HCT116 (cell line): Measurements from ENCODE around the gene ADNP2. TPM values are rescaled to one million over a fixed set of nuclear protein-coding genes. Genes with fewer than 3 reads are reported as not detected.

Experiments
- ATAC-seq: fragments of 200-7000 bp; cut with Tn5 transposase; 2 replicates; pipeline ENCODE4 v1.9.1; 2020; ENCODE audit warnings: mild to moderate bottlenecking, moderate library complexity
- BruUV-seq: library from RNA; stranded (reverse); fragments of 400-500 nt; replicated peaks from 2 replicates; lab custom pipeline; 2021; lab: Mats Ljungman, UMichigan
- CTCF ChIA-PET: fragments of 300-600 bp; sonication (Branson Sonifier 250); formaldehyde crosslinking; loops from one replicate; lab custom pipeline; 2021; ENCODE audit warnings: antibody characterized with exemption; lab: Charles Lee
- POLR2A ChIA-PET: fragments of 300-600, 350-600 bp; sonication (Branson Sonifier 250); formaldehyde crosslinking; loops from one replicate; lab custom pipeline; 2021; ENCODE audit warnings: antibody characterized with exemption; lab: Charles Lee
- RAD21 ChIA-PET, 2 experiments: fragments of 300-600 bp; sonication (Branson Sonifier 250); formaldehyde crosslinking; loops; one replicate each; lab custom pipeline; 2023; ENCODE audit warnings: low total read pairs in 2 of 2; ENCODE audit not compliant: uncharacterized antibody in 2 of 2, unreplicated experiment in 2 of 2, low non-redundant PET in 1 of 2; lab: Charles Lee
- DNase-seq: peaks from one replicate; pipeline ENCODE4 v3.0.0-alpha.2; 2010; ENCODE audit warnings: low read depth, low spot score
- H2AFZ ChIP-seq: fragments of 200-600 bp; shearing (Covaris generic), sonication (generic); 2 replicates; pipeline ENCODE4 v1.6.1; 2017; ENCODE audit warnings: low read depth, mixed run types, mixed read lengths, antibody characterized with exemption, low read length; ENCODE audit not compliant: poor library complexity, severe bottlenecking
- H3K27ac ChIP-seq: 2 replicates; pipeline ENCODE4 v1.5.1; 2012; ENCODE audit warnings: low read depth, low read length
- H3K27me3 ChIP-seq: fragments of 200-600 bp; sonication (generic); 2 replicates; pipeline ENCODE4 v1.6.1; 2016; ENCODE audit warnings: mixed run types, low read length, mixed read lengths; ENCODE audit not compliant: insufficient read depth
- H3K36me3 ChIP-seq, 2 experiments: fragments of 200-500 bp in 1 of 2; fragments of 200-600 bp in 1 of 2; sonication (Bioruptor generic) in 1 of 2; sonication (generic) in 1 of 2; 2 replicates each; pipeline versions ENCODE4 v1.5.1 to v1.6.1; 2014 to 2016; ENCODE audit warnings: low read length in 2 of 2, inconsistent platforms in 1 of 2, mixed read lengths in 1 of 2, mixed run types in 1 of 2; ENCODE audit not compliant: insufficient read depth in 2 of 2, control insufficient read depth in 1 of 2
- H3K4me1 ChIP-seq, 2 experiments: fragments of 200-600 bp in 1 of 2; sonication (generic) in 1 of 2; 2 replicates each; pipeline versions ENCODE4 v1.5.1 to v1.6.1; 2012 to 2017; ENCODE audit warnings: low read length in 2 of 2, inconsistent platforms in 1 of 2, mild to moderate bottlenecking in 1 of 2, mixed read lengths in 1 of 2, mixed run types in 1 of 2, moderate library complexity in 1 of 2; ENCODE audit not compliant: insufficient read depth in 2 of 2, control insufficient read depth in 1 of 2
- H3K4me2 ChIP-seq: fragments of 200-600 bp; sonication (generic); 2 replicates; pipeline ENCODE4 v1.6.1; 2017; ENCODE audit warnings: mixed run types, low read length, mixed read lengths
- H3K4me3 ChIP-seq, 2 experiments: fragments of 200-600 bp in 1 of 2; sonication (generic) in 1 of 2; replicated peaks in 1 of 2; 2 replicates each; pipeline ENCODE4 v1.5.1; 2011 to 2016; ENCODE audit warnings: low read length in 2 of 2, control low read depth in 1 of 2, low read depth in 1 of 2, mild to moderate bottlenecking in 1 of 2, mixed read lengths in 1 of 2, mixed run types in 1 of 2
- H3K79me2 ChIP-seq: fragments of 200-600 bp; sonication (generic); 2 replicates; pipeline ENCODE4 v1.6.1; 2017; ENCODE audit warnings: mild to moderate bottlenecking, mixed run types, low read length, moderate library complexity, mixed read lengths; ENCODE audit not compliant: insufficient read depth
- H3K9ac ChIP-seq: fragments of 200-600 bp; sonication (generic); 2 replicates; pipeline ENCODE4 v1.6.1; 2016; ENCODE audit warnings: low read length, mixed read lengths
- H3K9me2 ChIP-seq: fragments of 200-600 bp; sonication (generic), shearing (Covaris generic); 2 replicates; pipeline ENCODE4 v1.6.1; 2017; ENCODE audit warnings: mixed run types, mild to moderate bottlenecking, moderate library complexity; ENCODE audit not compliant: insufficient read depth
- H3K9me3 ChIP-seq, 2 experiments: fragments of 200-500 bp in 1 of 2; fragments of 200-600 bp in 1 of 2; sonication (Bioruptor generic) in 1 of 2; sonication (generic) in 1 of 2; 2 replicates each; pipeline ENCODE4 v1.6.1; 2014 to 2017; ENCODE audit warnings: low read length in 2 of 2, mixed read lengths in 2 of 2, inconsistent platforms in 1 of 2, low read depth in 1 of 2, mild to moderate bottlenecking in 1 of 2, mixed run types in 1 of 2, moderate library complexity in 1 of 2; ENCODE audit not compliant: control insufficient read depth in 1 of 2, insufficient read depth in 1 of 2
- H4K20me1 ChIP-seq: fragments of 200-600 bp; sonication (generic), shearing (Covaris generic); 2 replicates; pipeline ENCODE4 v1.6.1; 2017; ENCODE audit warnings: mixed run types, mild to moderate bottlenecking, moderate library complexity; ENCODE audit not compliant: insufficient read depth
- EGR1 ChIP-seq: IDR thresholded peaks from 2 replicates; pipeline ENCODE4 v1.6.1; 2012; ENCODE audit warnings: low read depth
- FOSL1 ChIP-seq: IDR thresholded peaks from 2 replicates; pipeline ENCODE4 v1.6.1; 2012; ENCODE audit warnings: low read depth
- JUND ChIP-seq: IDR thresholded peaks from 2 replicates; pipeline ENCODE4 v1.6.1; 2012
- POLR2A ChIP-seq: IDR thresholded peaks from 2 replicates; pipeline ENCODE4 v1.7.0; 2011; ENCODE audit warnings: borderline replicate concordance; ENCODE audit not compliant: insufficient read depth, insufficient read length; ENCODE audit errors: extremely low read depth
- POLR2AphosphoS5 ChIP-seq: IDR thresholded peaks from 2 replicates; pipeline ENCODE4 v1.6.1; 2011; ENCODE audit warnings: mild to moderate bottlenecking, low read depth, low read length, moderate library complexity
- RAD21 ChIP-seq: IDR thresholded peaks from 2 replicates; pipeline ENCODE4 v1.6.1; 2012; ENCODE audit warnings: low read depth, mild to moderate bottlenecking
- TCF7L2 ChIP-seq: IDR thresholded peaks from 2 replicates; pipeline ENCODE4 v1.7.0; 2011; ENCODE audit warnings: borderline replicate concordance, inconsistent platforms; ENCODE audit not compliant: insufficient read depth, insufficient read length; ENCODE audit errors: extremely low read depth
- YY1 ChIP-seq: IDR thresholded peaks from 2 replicates; pipeline ENCODE4 v1.6.1; 2011; ENCODE audit warnings: low read length, low read depth, moderate library complexity, mild to moderate bottlenecking; ENCODE audit not compliant: insufficient replicate concordance; ENCODE audit errors: extremely low read depth
- intact Hi-C: fragments of 100-400 bp; cut with micrococcal nuclease; formaldehyde crosslinking; loops from 2 replicates; pipeline ENCODE4 v1.10.0; 2022
- total RNA-seq: library from RNA; stranded (reverse); gene quantifications from one replicate; pipeline ENCODE4 v1.2.1, GENCODE V29; 2021; ENCODE audit not compliant: unreplicated experiment
- TF ChIP-seq, protein P1 (sequence below): IDR thresholded peaks from 2 replicates; pipeline ENCODE4 v1.6.1; 2011; ENCODE audit warnings: mild to moderate bottlenecking, low read length, moderate library complexity; ENCODE audit not compliant: insufficient replicate concordance; ENCODE audit errors: extremely low read depth
- TF ChIP-seq, protein P2 (sequence below): IDR thresholded peaks from 2 replicates; pipeline ENCODE4 v1.6.1; 2012
- TF ChIP-seq, protein P3 (sequence below): IDR thresholded peaks from 2 replicates; pipeline ENCODE4 v1.6.1; 2012

Gene ADNP2
- total RNA-seq, 1 experiment from 2014 or later = 45.4 TPM

DNA sequence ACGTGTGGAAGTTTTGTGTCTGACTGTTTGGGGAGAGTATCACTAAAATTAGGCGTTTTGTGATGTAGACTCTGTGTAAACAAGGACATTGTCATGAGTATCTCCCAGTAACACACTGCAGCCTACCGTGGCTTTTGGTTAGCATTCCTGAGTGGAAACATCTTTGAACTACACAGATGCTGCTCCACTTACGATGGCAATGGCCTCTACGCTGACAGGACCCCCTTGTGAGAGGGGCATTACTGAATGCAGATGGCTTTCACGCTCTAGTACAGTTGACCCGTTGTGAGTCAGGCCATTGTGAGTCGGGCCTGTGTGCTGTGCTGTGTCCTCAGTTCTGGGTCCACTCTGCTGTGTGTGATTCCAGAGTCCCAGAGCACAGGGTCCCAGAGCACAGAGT lies 34.4 kb upstream of the ADNP2 start:
- BruUV-seq = no TSS peak
- Histone ChIP-seq H2AFZ (no peak overlapping the region), H4K20me1 (no peaks in the 10 kb centered on the region), H3K27ac (no peak overlapping the region), H3K36me3 (no peaks in the 10 kb centered on the region), H3K4me2 (no peak overlapping the region), H3K27me3 (no peaks in the 10 kb centered on the region), H3K4me1 (no peaks in the 10 kb centered on the region), H3K4me3 (no peak overlapping the region), H3K9me2 (no peaks in the 10 kb centered on the region), H3K9ac (no peak overlapping the region), H3K9me3 (no peaks in the 10 kb centered on the region), H3K79me2 (no peaks in the 10 kb centered on the region)
- TF ChIP-seq TCF7L2 (no peak), EGR1 (no peak), JUND (no peak), POLR2AphosphoS5 (no peak), YY1 (no peak), POLR2A (no peak), RAD21 (no peak), FOSL1 (no peak)
- TF ChIP-seq, protein P1, sequence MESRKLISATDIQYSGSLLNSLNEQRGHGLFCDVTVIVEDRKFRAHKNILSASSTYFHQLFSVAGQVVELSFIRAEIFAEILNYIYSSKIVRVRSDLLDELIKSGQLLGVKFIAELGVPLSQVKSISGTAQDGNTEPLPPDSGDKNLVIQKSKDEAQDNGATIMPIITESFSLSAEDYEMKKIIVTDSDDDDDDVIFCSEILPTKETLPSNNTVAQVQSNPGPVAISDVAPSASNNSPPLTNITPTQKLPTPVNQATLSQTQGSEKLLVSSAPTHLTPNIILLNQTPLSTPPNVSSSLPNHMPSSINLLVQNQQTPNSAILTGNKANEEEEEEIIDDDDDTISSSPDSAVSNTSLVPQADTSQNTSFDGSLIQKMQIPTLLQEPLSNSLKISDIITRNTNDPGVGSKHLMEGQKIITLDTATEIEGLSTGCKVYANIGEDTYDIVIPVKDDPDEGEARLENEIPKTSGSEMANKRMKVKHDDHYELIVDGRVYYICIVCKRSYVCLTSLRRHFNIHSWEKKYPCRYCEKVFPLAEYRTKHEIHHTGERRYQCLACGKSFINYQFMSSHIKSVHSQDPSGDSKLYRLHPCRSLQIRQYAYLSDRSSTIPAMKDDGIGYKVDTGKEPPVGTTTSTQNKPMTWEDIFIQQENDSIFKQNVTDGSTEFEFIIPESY = no peak
- TF ChIP-seq, protein P2, sequence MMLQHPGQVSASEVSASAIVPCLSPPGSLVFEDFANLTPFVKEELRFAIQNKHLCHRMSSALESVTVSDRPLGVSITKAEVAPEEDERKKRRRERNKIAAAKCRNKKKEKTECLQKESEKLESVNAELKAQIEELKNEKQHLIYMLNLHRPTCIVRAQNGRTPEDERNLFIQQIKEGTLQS = no peak
- TF ChIP-seq, protein P3, sequence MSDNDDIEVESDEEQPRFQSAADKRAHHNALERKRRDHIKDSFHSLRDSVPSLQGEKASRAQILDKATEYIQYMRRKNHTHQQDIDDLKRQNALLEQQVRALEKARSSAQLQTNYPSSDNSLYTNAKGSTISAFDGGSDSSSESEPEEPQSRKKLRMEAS = no peak
- intact Hi-C loops = no loop called here
- RAD21 ChIA-PET = no interaction called here
- no peak for ATAC-seq
- POLR2A ChIA-PET = no interaction called here
- no peak for DNase-seq
- CTCF ChIA-PET = no interaction called here
